Lower lobe of right lung (tissue), 2 donors: ENCODE data around the gene PPP1R13B. TPM values are rescaled to one million over a fixed set of nuclear protein-coding genes. Genes with fewer than 3 reads are reported as not detected.
"Not testable (repeated sequence)": the region's sequence is repeated elsewhere in the genome, so short reads cannot be mapped to it uniquely, and the experiment has no call there.

Source experiments
- ATAC-seq, 2 donors: fragments of 200-7000 bp; cut with Tn5 transposase; one replicate each; pipeline ENCODE4 v1.9.1; 2020 to 2022; ENCODE audit warnings: mild to moderate bottlenecking in 2 of 2, moderate library complexity in 2 of 2
- DNase-seq: peaks from one replicate; pipeline ENCODE4 v3.0.0-alpha.2; 2020
- H3K27ac ChIP-seq: fragments of 200-600 bp; one replicate; pipeline ENCODE4 v1.8.0; 2022
- H3K27me3 ChIP-seq: fragments of 200-600 bp; one replicate; pipeline ENCODE4 v1.8.0; 2022; ENCODE audit warnings: low read depth
- H3K36me3 ChIP-seq: fragments of 200-600 bp; one replicate; pipeline ENCODE4 v1.8.0; 2022; ENCODE audit warnings: mild to moderate bottlenecking
- H3K4me1 ChIP-seq: fragments of 200-600 bp; one replicate; pipeline ENCODE4 v1.8.0; 2022
- H3K4me3 ChIP-seq: fragments of 200-600 bp; one replicate; pipeline ENCODE4 v1.8.0; 2022; ENCODE audit warnings: mild to moderate bottlenecking
- H3K9me3 ChIP-seq: fragments of 200-600 bp; one replicate; pipeline ENCODE4 v1.8.0; 2022
- CTCF ChIP-seq: fragments of 200-600 bp; IDR thresholded peaks from one replicate; pipeline ENCODE4 v1.8.0; 2022; ENCODE audit warnings: antibody characterized with exemption, mild to moderate bottlenecking
- intact Hi-C: fragments of 100-400 bp; cut with DNase I; formaldehyde crosslinking; loops from one replicate; pipeline ENCODE4 v1.11.0; 2022
- total RNA-seq: library from RNA; stranded (reverse); fragmentation: NEBNext Ultra II Directional; extraction: Animal tissue kit (Norgen Biotek cat#: 25700); gene quantifications from one replicate; pipeline ENCODE4 v1.2.1, GENCODE V29; 2021
- donor health status: DM: no; HTN: yes; CAD: no; lungs with severe emphysema.

Gene PPP1R13B
- total RNA-seq, 1 donor from 2014 or later, result 60.6 TPM

GRCh38 chr14:103692871-103693270, 154.5 kb downstream of the PPP1R13B start:
- H3K27ac ChIP-seq, result peak overlapping the region; percentile 48

GRCh38 chr14:103692159-103692558, 155.2 kb downstream of the PPP1R13B start:
- DNase-seq, result no peak
- H3K9me3 ChIP-seq, result no peaks in the 10 kb centered on the region
- H3K36me3 ChIP-seq, result peaks cover 82% of the 10 kb centered on the region
- H3K4me3 ChIP-seq, result no peak overlapping the region
- no peak for TF ChIP-seq CTCF
- H3K27me3 ChIP-seq, result no peaks in the 10 kb centered on the region
- no peak for ATAC-seq
- intact Hi-C loops, result no loop called here
- no peak overlapping the region for H3K27ac ChIP-seq
- peaks cover 42% of the 10 kb centered on the region for H3K4me1 ChIP-seq

More at GRCh38 chr14:103692871-103693270, 154.5 kb downstream of the PPP1R13B start:
- H3K36me3 ChIP-seq, result peaks cover 82% of the 10 kb centered on the region
- ATAC-seq (peak in 1 of 2 donors; percentile 9), DNase-seq (no peak)
- TF ChIP-seq CTCF, result no peak
- no peaks in the 10 kb centered on the region for H3K9me3 ChIP-seq
- no peaks in the 10 kb centered on the region for H3K27me3 ChIP-seq
- intact Hi-C loops, result no loop called here
- H3K4me3 ChIP-seq, result no peak overlapping the region
- peaks cover 49% of the 10 kb centered on the region for H3K4me1 ChIP-seq

- peaks cover 37% of the 10 kb centered on the region for H3K4me1 ChIP-seq
- ATAC-seq, H3K4me3 ChIP-seq, intact Hi-C loops, H3K27ac ChIP-seq, H3K27me3 ChIP-seq, DNase-seq, H3K9me3 ChIP-seq: not testable (repeated sequence)
- H3K36me3 ChIP-seq, result peaks cover 86% of the 10 kb centered on the region
These were observed 155.7 kb downstream of the PPP1R13B start for GRCh38 chr14:103691655-103692054.

GRCh38 chr14:103690332-103690731, 157.0 kb downstream of the PPP1R13B start:
- TF ChIP-seq CTCF, result no peak
- H3K36me3 ChIP-seq, result peaks cover 94% of the 10 kb centered on the region
- no peaks in the 10 kb centered on the region for H3K9me3 ChIP-seq
- H3K27me3 ChIP-seq, result no peaks in the 10 kb centered on the region
- H3K4me1 ChIP-seq, result peaks cover 24% of the 10 kb centered on the region
- no peak overlapping the region for H3K27ac ChIP-seq
- ATAC-seq, result no peak
- no peak for DNase-seq
- no peak overlapping the region for H3K4me3 ChIP-seq
- intact Hi-C loops, result no loop called here

GRCh38 chr14:103688906-103689902, 158.2 kb downstream of the PPP1R13B start:
- ATAC-seq (peak; percentile 81 to 82), DNase-seq (peak; percentile 78)
- peak overlapping the region; percentile 41 for H3K27ac ChIP-seq
- TF ChIP-seq CTCF, result no peak
- no peaks in the 10 kb centered on the region for H3K9me3 ChIP-seq
- no peak overlapping the region for H3K4me3 ChIP-seq
- H3K27me3 ChIP-seq, result no peaks in the 10 kb centered on the region
- intact Hi-C loops, result no loop called here
- H3K36me3 ChIP-seq, result peaks cover 94% of the 10 kb centered on the region
- H3K4me1 ChIP-seq, result peaks cover 17% of the 10 kb centered on the region

GRCh38 chr14:103688441-103688840, 158.9 kb downstream of the PPP1R13B start:
- Histone ChIP-seq H3K36me3 (peaks cover 94% of the 10 kb centered on the region), H3K4me3 (no peak overlapping the region), H3K4me1 (peaks cover 15% of the 10 kb centered on the region), H3K27me3 (no peaks in the 10 kb centered on the region), H3K9me3 (no peaks in the 10 kb centered on the region), H3K27ac (no peak overlapping the region)
- DNase-seq (no peak), ATAC-seq (no peak)
- intact Hi-C loops, result no loop called here
- no peak for TF ChIP-seq CTCF
